Measurements from ENCODE around the gene PLXDC2. TPM values are rescaled to one million over a fixed set of nuclear protein-coding genes. Genes with fewer than 3 reads are reported as not detected.

The PLXDC2 gene
- total RNA-seq, 6 experiments from 2014 or later: 4.1 to 6.5 (median 5.3) TPM

GRCh38 chr10:20158086-20158485 lies 341.9 kb downstream of the PLXDC2 start:
- WGBS (ENCODE audit: insufficient coverage, low coverage, low lambda C conversion rate, missing lambda C conversion rate): 77% methylated on average over 4 of the region's 4 CpGs
- no peak overlapping the region for H3K4me3 ChIP-seq
- intact Hi-C loops (cut with DNase I): no loop called here

DNA sequence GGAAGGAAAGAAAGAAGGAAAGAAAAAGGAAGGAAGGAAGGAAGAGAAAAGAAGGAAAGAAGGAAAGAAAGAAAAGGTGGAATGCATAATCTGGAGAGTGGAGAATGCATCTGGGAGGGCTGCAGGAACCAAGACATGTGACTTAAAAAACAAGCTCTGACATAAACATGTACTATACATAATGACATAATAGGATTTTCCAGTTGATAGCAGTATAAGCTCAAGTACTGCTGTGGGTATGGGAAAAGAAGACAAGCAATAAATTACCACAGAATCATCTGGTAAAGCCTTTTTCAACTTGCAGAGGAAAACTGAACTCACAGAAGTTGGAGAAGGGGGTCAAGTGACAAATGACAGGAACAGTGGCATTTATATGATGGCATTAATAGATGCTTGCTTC lies 345.9 kb downstream of the PLXDC2 start:
- Histone ChIP-seq H3K27ac (no peak overlapping the region), H3K4me1 (no peaks in the 10 kb centered on the region), H3K36me3 (no peaks in the 10 kb centered on the region), H3K4me3 (no peak overlapping the region), H3K9me3 (no peaks in the 10 kb centered on the region), H3K27me3 (no peaks in the 10 kb centered on the region)
- DNase-seq (no peak), ATAC-seq (no peak)
- intact Hi-C loops (cut with DNase I): no loop called here
- TF ChIP-seq CTCF (IDR thresholded peaks at IDR 0.05): no peak
- no peak for TF ChIP-seq POLR2A (IDR thresholded peaks at IDR 0.05)

More at GRCh38 chr10:20158086-20158485, 341.9 kb downstream of the PLXDC2 start:
- DNase-seq (no peak), ATAC-seq (no peak)
- H3K9me3 ChIP-seq: no peaks in the 10 kb centered on the region
- no peaks in the 10 kb centered on the region for H3K27me3 ChIP-seq
- no peak overlapping the region for H3K27ac ChIP-seq
- TF ChIP-seq POLR2A (IDR thresholded peaks at IDR 0.05): no peak
- no peak for TF ChIP-seq CTCF (IDR thresholded peaks at IDR 0.05)
- no peaks in the 10 kb centered on the region for H3K4me1 ChIP-seq
- no peaks in the 10 kb centered on the region for H3K36me3 ChIP-seq

GRCh38 chr10:20166096-20166675 lies 350.0 kb downstream of the PLXDC2 start:
- intact Hi-C loops (cut with DNase I): no loop called here
- no peak overlapping the region for H3K4me3 ChIP-seq
- no peak overlapping the region for H3K27ac ChIP-seq
- TF ChIP-seq CTCF (IDR thresholded peaks at IDR 0.05) (no peak), POLR2A (IDR thresholded peaks at IDR 0.05) (no peak)
- 72% methylated on average over 5 of the region's 5 CpGs for WGBS (ENCODE audit: insufficient coverage, low coverage, low lambda C conversion rate, missing lambda C conversion rate)
- ATAC-seq: no peak
- no peaks in the 10 kb centered on the region for H3K36me3 ChIP-seq
- no peaks in the 10 kb centered on the region for H3K9me3 ChIP-seq
- DNase-seq: no peak
- H3K27me3 ChIP-seq: no peaks in the 10 kb centered on the region
- H3K4me1 ChIP-seq: no peaks in the 10 kb centered on the region

- TF ChIP-seq CTCF (IDR thresholded peaks at IDR 0.05): no peak
- no peak for TF ChIP-seq POLR2A (IDR thresholded peaks at IDR 0.05)
- H3K4me3 ChIP-seq: no peak overlapping the region
- no peaks in the 10 kb centered on the region for H3K36me3 ChIP-seq
- H3K27me3 ChIP-seq: no peaks in the 10 kb centered on the region
- no peak overlapping the region for H3K27ac ChIP-seq
- no peaks in the 10 kb centered on the region for H3K9me3 ChIP-seq
- no peaks in the 10 kb centered on the region for H3K4me1 ChIP-seq
- WGBS (ENCODE audit: insufficient coverage, low coverage, low lambda C conversion rate, missing lambda C conversion rate): 88% methylated on average over 2 of the region's 2 CpGs
- intact Hi-C loops (cut with DNase I): no loop called here
- ATAC-seq: no peak
- DNase-seq: no peak
These were observed 354.4 kb downstream of the PLXDC2 start for GRCh38 chr10:20170661-20171060.

GRCh38 chr10:20173046-20173445 lies 356.8 kb downstream of the PLXDC2 start:
- TF ChIP-seq CTCF (IDR thresholded peaks at IDR 0.05) (no peak), POLR2A (IDR thresholded peaks at IDR 0.05) (no peak)
- intact Hi-C loops (cut with DNase I): no loop called here
- ATAC-seq (no peak), DNase-seq (no peak)
- Histone ChIP-seq H3K9me3 (no peaks in the 10 kb centered on the region), H3K27me3 (no peaks in the 10 kb centered on the region), H3K27ac (no peak overlapping the region), H3K4me1 (no peaks in the 10 kb centered on the region), H3K36me3 (no peaks in the 10 kb centered on the region), H3K4me3 (no peak overlapping the region)
- 83% methylated on average over 3 of the region's 3 CpGs for WGBS (ENCODE audit: insufficient coverage, low coverage, low lambda C conversion rate, missing lambda C conversion rate)
